ENCODE measurements around the gene NKX2-2. TPM values are rescaled to one million over a fixed set of nuclear protein-coding genes. Genes with fewer than 3 reads are reported as not detected.
"Not testable (repeated sequence)": the region's sequence is repeated elsewhere in the genome, so short reads cannot be mapped to it uniquely, and the experiment has no call there.

Gene NKX2-2
- polyA plus RNA-seq, 1 donor from 2014 or later, result not detected

GRCh38 chr20:21480144-21480543 lies 33.7 kb downstream of the NKX2-2 start:
- H3K4me1 Mint-ChIP-seq, H3K9me3 Mint-ChIP-seq, H3K36me3 Mint-ChIP-seq, H3K27ac Mint-ChIP-seq, H3K4me3 Mint-ChIP-seq: not testable (repeated sequence)
- peaks cover 17% of the 10 kb centered on the region for H3K27me3 Mint-ChIP-seq

- no peaks in the 10 kb centered on the region for H3K4me1 Mint-ChIP-seq
- H3K4me3 Mint-ChIP-seq, result no peak overlapping the region
- H3K27ac Mint-ChIP-seq, result no peak overlapping the region
- H3K9me3 Mint-ChIP-seq, result peaks cover 0 to 7% (median 0%) of the 10 kb centered on the region in 3 donors
- peaks cover 4% of the 10 kb centered on the region for H3K27me3 Mint-ChIP-seq
- H3K36me3 Mint-ChIP-seq, result no peaks in the 10 kb centered on the region
Measured at GRCh38 chr20:21465799-21466198, 48.1 kb downstream of the NKX2-2 start.

- peaks cover 4% of the 10 kb centered on the region for H3K27me3 Mint-ChIP-seq
- no peaks in the 10 kb centered on the region for H3K36me3 Mint-ChIP-seq
- no peaks in the 10 kb centered on the region for H3K4me1 Mint-ChIP-seq
- no peak overlapping the region for H3K27ac Mint-ChIP-seq
- H3K9me3 Mint-ChIP-seq, result peaks cover 0 to 7% (median 0%) of the 10 kb centered on the region in 3 donors
- no peak overlapping the region for H3K4me3 Mint-ChIP-seq
Measured at GRCh38 chr20:21464916-21465315, 48.9 kb downstream of the NKX2-2 start.

Other genes starting within 250 kb of the NKX2-2 start
- gene XRN2, start 210.7 kb downstream of the NKX2-2 start, polyA plus RNA-seq, result 48.4 TPM
- gene NKX2-4, start 116.5 kb downstream of the NKX2-2 start, polyA plus RNA-seq, result not detected
- gene PAX1, start 191.6 kb upstream of the NKX2-2 start, polyA plus RNA-seq, result not detected

Data from IgD-negative memory B cell (primary cell).